ENCODE data around the gene F2R. TPM values are rescaled to one million over a fixed set of nuclear protein-coding genes. Genes with fewer than 3 reads are reported as not detected.
"Not testable (repeated sequence)": the region's sequence is repeated elsewhere in the genome, so short reads cannot be mapped to it uniquely, and the experiment has no call there.

Gene F2R
- total RNA-seq, 4 donors from 2014 or later, result 33.8 to 48.6 (median 45.7) TPM

- WGBS, result 81% methylated on average over 2 of the region's 2 CpGs
- no peak for TF ChIP-seq EP300 (IDR thresholded peaks at IDR 0.05)
- TF ChIP-seq POLR2A (IDR thresholded peaks at IDR 0.05), result no peak
- no peak for TF ChIP-seq CTCF (IDR thresholded peaks at IDR 0.05)
- no peak for TF ChIP-seq POLR2AphosphoS5 (IDR thresholded peaks at IDR 0.05)
Measured at GRCh38 chr5:76776391-76776790, 60.5 kb downstream of the F2R start.

GRCh38 chr5:76780616-76781015, 64.7 kb downstream of the F2R start:
- H3K36me3 ChIP-seq; H3K4me3 ChIP-seq; DNase-seq (ENCODE audit: low spot score in 2 of 2); H3K4me1 ChIP-seq; H3K27me3 ChIP-seq; H3K27ac ChIP-seq; H3K9me3 ChIP-seq: not testable (repeated sequence)
- WGBS, result 88% methylated on average over 4 of the region's 4 CpGs

More at GRCh38 chr5:76776391-76776790, 60.5 kb downstream of the F2R start:
- Histone ChIP-seq H3K4me3 (no peak overlapping the region), H3K9me3 (no peaks in the 10 kb centered on the region), H3K27me3 (no peaks in the 10 kb centered on the region), H3K4me1 (peaks cover 6% of the 10 kb centered on the region), H3K36me3 (no peaks in the 10 kb centered on the region), H3K27ac (no peak overlapping the region)
- no peak for DNase-seq (ENCODE audit: low spot score in 2 of 2)

- Histone ChIP-seq H3K9me3 (no peaks in the 10 kb centered on the region), H3K27me3 (no peaks in the 10 kb centered on the region), H3K4me3 (no peak overlapping the region), H3K4me1 (peaks cover 1% of the 10 kb centered on the region), H3K36me3 (no peaks in the 10 kb centered on the region), H3K27ac (no peak overlapping the region)
- DNase-seq (ENCODE audit: low spot score in 2 of 2), result no peak
- no peak for TF ChIP-seq POLR2AphosphoS5 (IDR thresholded peaks at IDR 0.05)
- TF ChIP-seq POLR2A (IDR thresholded peaks at IDR 0.05), result no peak
- no peak for TF ChIP-seq EP300 (IDR thresholded peaks at IDR 0.05)
- no peak for TF ChIP-seq CTCF (IDR thresholded peaks at IDR 0.05)
- 82% methylated on average over 10 of the region's 10 CpGs for WGBS
Measured at GRCh38 chr5:76781775-76782174, 65.8 kb downstream of the F2R start.

DNA sequence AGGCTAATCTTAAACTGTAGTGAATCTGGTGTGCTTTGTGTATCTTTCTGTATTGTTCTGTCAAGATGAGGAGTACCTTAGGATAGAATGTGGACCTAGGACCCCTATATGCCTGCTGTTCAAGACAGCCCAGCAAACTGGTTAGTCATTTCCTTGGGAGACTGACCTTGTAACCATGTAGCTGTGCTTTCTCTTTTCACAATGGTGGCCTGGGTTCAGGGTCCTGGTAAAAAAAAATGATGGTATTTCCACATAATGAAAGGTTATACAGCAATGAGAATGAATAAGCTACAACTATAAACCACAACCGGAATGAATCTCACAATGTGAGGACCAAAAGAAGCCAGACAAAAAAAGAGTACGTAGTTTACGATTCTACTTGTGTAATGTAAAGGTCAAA, 66.5 kb downstream of the F2R start:
- no peak overlapping the region for H3K27ac ChIP-seq
- no peak for DNase-seq (ENCODE audit: low spot score in 2 of 2)
- 92% methylated on average over 3 of the region's 3 CpGs for WGBS
- no peaks in the 10 kb centered on the region for H3K27me3 ChIP-seq
- H3K4me1 ChIP-seq, result peaks cover 5% of the 10 kb centered on the region
- TF ChIP-seq EP300 (IDR thresholded peaks at IDR 0.05) (no peak), POLR2AphosphoS5 (IDR thresholded peaks at IDR 0.05) (no peak), POLR2A (IDR thresholded peaks at IDR 0.05) (no peak), CTCF (IDR thresholded peaks at IDR 0.05) (no peak)
- H3K36me3 ChIP-seq, result no peaks in the 10 kb centered on the region
- no peaks in the 10 kb centered on the region for H3K9me3 ChIP-seq
- no peak overlapping the region for H3K4me3 ChIP-seq

Other genes with a start within 250 kb of the F2R start
- 1 to 10 TPM in 2 of 4 donors, under 1 TPM in 2; 0.79 to 1.9 (median 1.0) TPM for gene F2RL2, start 92.7 kb upstream of the F2R start, total RNA-seq
- 100 to 1,000 TPM in 2 of 4 donors, 10 to 100 TPM in 2; 20.8 to 107 (median 77.7) TPM for gene F2RL1, start 102.9 kb downstream of the F2R start, total RNA-seq
- gene S100Z, start 133.9 kb downstream of the F2R start, total RNA-seq, result not detected
- gene CRHBP, start 236.9 kb downstream of the F2R start, total RNA-seq, result 1 to 10 TPM in 1 of 4 donors, under 1 TPM in 1, not detected in 2; 0.73 to 1.0 TPM

All from suprapubic skin (tissue), 4 donors.